OCI-M2 (cell line): ENCODE measurements around the gene ACAD9.
"Not testable (repeated sequence)": the region's sequence is repeated elsewhere in the genome, so short reads cannot be mapped to it uniquely, and the experiment has no call there.

Experiments used
- DNase-seq: peaks from one replicate; lab custom pipeline; 2025; ENCODE audit not compliant: unreplicated experiment; lab: John Stamatoyannopoulos, UW

The ACAD9 gene

GRCh38 chr3:128859630-128860029 is 19.8 kb upstream of the ACAD9 start:
- no peak for DNase-seq

- DNase-seq, result no peak
Measured at GRCh38 chr3:128861491-128861890, 17.9 kb upstream of the ACAD9 start.

GRCh38 chr3:128863560-128863959 is 15.9 kb upstream of the ACAD9 start:
- DNase-seq, result no peak

GRCh38 chr3:128864351-128864811 is 15.0 kb upstream of the ACAD9 start:
- DNase-seq, result no peak

GRCh38 chr3:128864849-128865804 is 14.3 kb upstream of the ACAD9 start:
- not testable (repeated sequence) for DNase-seq

- DNase-seq, result no peak
Measured at GRCh38 chr3:128867200-128868125, 12.0 kb upstream of the ACAD9 start.

GRCh38 chr3:128870347-128870746 is 9.1 kb upstream of the ACAD9 start:
- no peak for DNase-seq

GRCh38 chr3:128872282-128872681 is 7.1 kb upstream of the ACAD9 start:
- no peak for DNase-seq

- DNase-seq, result no peak
Measured at GRCh38 chr3:128872744-128873143, 6.7 kb upstream of the ACAD9 start.

GRCh38 chr3:128873244-128874022 is 6.0 kb upstream of the ACAD9 start:
- DNase-seq, result no peak

GRCh38 chr3:128874481-128875180 is 4.8 kb upstream of the ACAD9 start:
- no peak for DNase-seq

GRCh38 chr3:128875556-128876120 is 3.8 kb upstream of the ACAD9 start:
- no peak for DNase-seq

- no peak for DNase-seq
Measured at GRCh38 chr3:128878011-128878457, 1.4 kb upstream of the ACAD9 start.

GRCh38 chr3:128878556-128879124 is 780 bp upstream of the ACAD9 start:
- DNase-seq, result no peak

GRCh38 chr3:128879991-128880390 is 571 bp downstream of the ACAD9 start:
- no peak for DNase-seq

GRCh38 chr3:128880455-128880854 is 1.0 kb downstream of the ACAD9 start:
- not testable (repeated sequence) for DNase-seq

GRCh38 chr3:128881576-128881975 is 2.2 kb downstream of the ACAD9 start:
- no peak for DNase-seq

- no peak for DNase-seq
Measured at GRCh38 chr3:128882719-128883118, 3.3 kb downstream of the ACAD9 start.

- no peak for DNase-seq
Measured at GRCh38 chr3:128884992-128885391, 5.6 kb downstream of the ACAD9 start.
